ENCODE measurements around the gene TLCD3B.

TLCD3B gene, protein sequence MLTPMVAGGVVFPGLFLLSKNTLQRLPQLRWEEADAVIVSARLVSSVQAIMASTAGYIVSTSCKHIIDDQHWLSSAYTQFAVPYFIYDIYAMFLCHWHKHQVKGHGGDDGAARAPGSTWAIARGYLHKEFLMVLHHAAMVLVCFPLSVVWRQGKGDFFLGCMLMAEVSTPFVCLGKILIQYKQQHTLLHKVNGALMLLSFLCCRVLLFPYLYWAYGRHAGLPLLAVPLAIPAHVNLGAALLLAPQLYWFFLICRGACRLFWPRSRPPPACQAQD

DNA sequence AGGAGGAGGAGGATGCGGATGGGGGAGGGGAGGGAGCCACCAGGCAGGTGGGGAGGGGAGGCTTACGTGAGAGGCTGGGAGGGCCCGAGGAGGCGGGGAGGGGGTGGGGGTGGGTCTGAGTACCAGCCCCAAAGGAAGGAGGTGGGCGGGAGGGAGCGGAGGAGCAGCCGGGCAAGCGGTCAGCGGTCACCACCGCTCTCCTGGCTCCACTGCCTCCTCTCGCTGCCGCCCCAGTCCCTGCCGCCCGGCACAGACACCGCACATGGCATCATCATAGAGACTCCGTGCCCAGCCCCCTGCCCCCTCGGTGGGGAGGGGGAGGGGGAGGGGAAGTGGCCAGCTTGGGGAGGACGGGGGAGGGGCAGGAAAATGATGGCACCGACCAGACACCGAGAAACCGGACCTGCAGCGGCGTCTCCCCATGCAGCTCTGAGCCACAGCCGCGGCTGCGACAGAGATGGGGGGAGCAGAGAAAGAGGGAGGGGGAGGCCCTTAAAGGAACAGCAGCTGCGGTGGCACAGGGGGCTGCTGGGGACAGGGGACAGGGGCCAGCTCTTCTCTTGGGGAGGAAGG is at the start of gene TLCD3B:
Gene TLCD3B (minus strand): TSS at position 431 of the 573 bp plus-strand sequence. CDS start 744 bp downstream, outside the sequence.
- Mint-ChIP-seq H3K36me3 (no peaks in the 10 kb centered on the region), H3K27me3 (peaks cover 21% of the 10 kb centered on the region), H3K9me3 (ENCODE audit: low read depth) (no peaks in the 10 kb centered on the region), H3K4me3 (peak within 1 kb of the TSS; percentile 68), H3K4me1 (ENCODE audit: low read depth) (peaks cover 11% of the 10 kb centered on the region), H3K27ac (no peak within 1 kb of the TSS)

DNA sequence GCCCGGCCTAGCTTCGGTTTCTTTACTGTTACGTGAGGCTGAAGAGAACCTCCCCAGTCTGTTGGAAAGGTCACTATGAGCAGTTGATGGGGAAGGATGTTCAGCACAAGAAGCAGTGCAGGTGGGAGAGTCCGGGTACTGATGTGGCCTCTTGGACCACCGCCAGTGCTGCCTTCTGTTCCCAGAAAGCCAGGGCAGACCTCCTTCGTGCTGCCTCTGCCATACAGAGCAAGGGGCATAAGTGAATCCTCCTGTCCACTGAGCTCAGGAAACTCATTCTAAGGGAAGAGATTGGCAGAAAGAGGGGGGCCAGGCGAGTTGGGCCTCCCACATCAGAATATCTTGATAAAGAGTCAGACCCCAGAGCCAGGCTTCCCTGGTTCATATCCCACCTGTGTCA is 48.4 kb upstream of the TLCD3B start:
- H3K27me3 Mint-ChIP-seq = no peaks in the 10 kb centered on the region
- H3K4me3 Mint-ChIP-seq = no peak overlapping the region
- peaks cover 7% of the 10 kb centered on the region for H3K36me3 Mint-ChIP-seq
- H3K27ac Mint-ChIP-seq = peak overlapping the region; percentile 22
- peaks cover 44% of the 10 kb centered on the region for H3K4me1 Mint-ChIP-seq (ENCODE audit: low read depth)
- H3K9me3 Mint-ChIP-seq (ENCODE audit: low read depth) = no peaks in the 10 kb centered on the region

DNA sequence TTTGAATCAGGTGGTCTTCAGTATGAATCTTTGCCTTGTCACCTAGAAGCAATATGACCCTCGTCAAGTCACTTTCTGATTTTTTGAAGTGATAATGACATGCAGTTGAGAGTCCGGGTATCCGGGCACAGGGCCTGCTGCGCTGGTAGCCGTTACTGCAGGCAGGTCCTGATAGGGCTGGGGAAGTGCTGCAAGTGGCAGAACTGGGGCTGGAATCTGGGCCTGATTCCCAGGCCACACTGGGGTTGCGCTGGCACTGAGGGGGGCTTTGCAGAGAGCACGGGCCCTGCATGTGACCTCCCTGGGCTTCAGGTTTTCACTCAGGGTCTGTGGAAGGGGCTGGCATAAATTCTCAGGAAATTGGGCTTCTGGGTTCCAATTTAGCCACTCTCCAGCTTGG is 47.7 kb upstream of the TLCD3B start:
- H3K36me3 Mint-ChIP-seq = peaks cover 7% of the 10 kb centered on the region
- no peaks in the 10 kb centered on the region for H3K9me3 Mint-ChIP-seq (ENCODE audit: low read depth)
- no peak overlapping the region for H3K4me3 Mint-ChIP-seq
- H3K4me1 Mint-ChIP-seq (ENCODE audit: low read depth) = peaks cover 44% of the 10 kb centered on the region
- H3K27me3 Mint-ChIP-seq = no peaks in the 10 kb centered on the region
- H3K27ac Mint-ChIP-seq = peak overlapping the region; percentile 72

DNA sequence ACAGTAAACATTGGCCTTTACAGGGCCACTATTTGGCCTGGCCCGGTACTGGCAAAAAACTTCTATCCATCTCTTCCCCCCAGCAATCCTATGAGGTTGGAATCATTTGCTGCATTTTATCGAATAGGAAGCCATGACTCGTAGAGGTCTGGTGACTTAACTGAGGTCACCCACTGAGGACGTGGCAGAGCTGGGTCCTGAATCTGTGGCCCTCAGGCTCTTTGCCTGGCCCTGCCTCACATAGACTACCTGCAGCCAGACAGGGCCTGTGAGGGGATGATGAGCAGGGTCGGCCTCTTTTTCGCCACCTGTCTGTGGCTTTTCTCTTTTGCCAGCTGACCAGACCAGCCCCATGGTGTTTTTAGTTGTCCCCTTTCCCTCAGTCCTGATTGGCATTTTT is 46.6 kb upstream of the TLCD3B start:
- H3K4me1 Mint-ChIP-seq (ENCODE audit: low read depth) = peaks cover 40% of the 10 kb centered on the region
- peak overlapping the region; percentile 90 for H3K27ac Mint-ChIP-seq
- H3K36me3 Mint-ChIP-seq = peaks cover 4% of the 10 kb centered on the region
- H3K27me3 Mint-ChIP-seq = no peaks in the 10 kb centered on the region
- H3K9me3 Mint-ChIP-seq (ENCODE audit: low read depth) = no peaks in the 10 kb centered on the region
- peak overlapping the region; percentile 95 for H3K4me3 Mint-ChIP-seq

DNA sequence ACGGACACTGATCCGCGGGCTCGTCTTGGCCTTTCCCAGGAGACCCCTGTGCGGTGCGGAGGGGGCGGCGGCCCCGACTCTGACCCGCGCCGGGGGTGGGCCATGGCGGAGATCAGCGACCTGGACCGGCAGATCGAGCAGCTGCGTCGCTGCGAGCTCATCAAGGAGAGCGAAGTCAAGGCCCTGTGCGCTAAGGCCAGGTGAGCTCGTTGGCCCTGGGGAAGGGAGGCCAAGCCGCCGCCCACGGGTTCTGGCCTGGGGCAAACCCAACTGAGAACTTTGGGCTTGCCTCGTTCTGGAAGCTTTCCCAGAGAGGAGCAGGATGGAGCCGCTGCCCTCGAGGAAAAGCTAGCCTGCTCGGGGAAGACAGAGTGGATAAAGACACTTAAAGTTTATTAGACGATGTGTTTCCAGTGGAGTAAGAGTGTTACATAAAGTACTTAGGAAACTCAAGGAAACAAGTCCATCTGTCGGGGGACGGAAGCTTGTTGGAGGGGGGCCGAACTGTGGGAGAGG is 45.3 kb upstream of the TLCD3B start:
- H3K9me3 Mint-ChIP-seq (ENCODE audit: low read depth) = no peaks in the 10 kb centered on the region
- peaks cover 5% of the 10 kb centered on the region for H3K36me3 Mint-ChIP-seq
- H3K4me3 Mint-ChIP-seq = peak overlapping the region; percentile 95
- H3K27me3 Mint-ChIP-seq = no peaks in the 10 kb centered on the region
- peaks cover 42% of the 10 kb centered on the region for H3K4me1 Mint-ChIP-seq (ENCODE audit: low read depth)
- peak overlapping the region; percentile 90 for H3K27ac Mint-ChIP-seq

DNA sequence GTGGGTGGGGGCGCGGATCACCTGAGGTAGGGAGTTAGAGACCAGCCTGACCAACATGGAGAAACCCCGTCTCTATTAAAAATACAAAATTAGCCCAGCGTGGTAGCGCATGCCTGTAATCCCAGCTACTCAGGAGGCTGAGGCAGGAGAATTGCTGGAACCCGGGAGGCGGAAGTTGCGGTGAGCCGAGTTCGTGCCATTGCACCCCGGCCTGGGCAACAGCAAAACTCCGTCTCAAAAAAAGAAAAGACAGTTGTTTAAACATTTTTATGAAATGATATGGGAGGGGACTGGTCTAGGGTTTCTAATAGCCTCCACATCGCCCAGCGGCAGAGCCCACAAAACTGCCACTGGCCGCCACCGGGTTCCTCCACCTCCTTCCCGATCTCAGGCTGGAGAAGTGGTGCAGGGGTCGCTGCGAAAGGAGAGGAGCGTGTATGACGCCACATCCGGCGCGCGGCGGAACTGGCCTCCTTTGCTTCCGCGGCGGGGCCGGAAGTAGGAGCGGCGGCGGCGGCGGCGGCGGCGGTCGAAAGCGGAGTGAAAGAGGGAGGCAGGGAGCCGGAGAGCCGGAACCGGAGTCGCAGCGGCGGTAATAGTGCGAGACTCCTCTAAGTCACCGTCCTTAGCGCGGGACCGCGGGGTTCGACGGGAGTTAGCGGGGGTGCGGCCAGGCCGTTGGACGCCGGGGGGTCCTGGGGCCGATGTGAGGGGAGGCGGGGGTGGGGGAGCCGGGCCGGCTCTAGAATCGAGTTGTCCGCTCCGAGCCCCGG is 44.6 kb upstream of the TLCD3B start, which contains the start of gene PPP4C:
Gene PPP4C (plus strand): TSS at position 492 of the 773 bp plus-strand sequence. CDS start 384 bp downstream, outside the sequence.
- H3K9me3 Mint-ChIP-seq (ENCODE audit: low read depth) = no peaks in the 10 kb centered on the region
- H3K4me1 Mint-ChIP-seq (ENCODE audit: low read depth) = peaks cover 42% of the 10 kb centered on the region
- H3K36me3 Mint-ChIP-seq = peaks cover 5% of the 10 kb centered on the region

DNA sequence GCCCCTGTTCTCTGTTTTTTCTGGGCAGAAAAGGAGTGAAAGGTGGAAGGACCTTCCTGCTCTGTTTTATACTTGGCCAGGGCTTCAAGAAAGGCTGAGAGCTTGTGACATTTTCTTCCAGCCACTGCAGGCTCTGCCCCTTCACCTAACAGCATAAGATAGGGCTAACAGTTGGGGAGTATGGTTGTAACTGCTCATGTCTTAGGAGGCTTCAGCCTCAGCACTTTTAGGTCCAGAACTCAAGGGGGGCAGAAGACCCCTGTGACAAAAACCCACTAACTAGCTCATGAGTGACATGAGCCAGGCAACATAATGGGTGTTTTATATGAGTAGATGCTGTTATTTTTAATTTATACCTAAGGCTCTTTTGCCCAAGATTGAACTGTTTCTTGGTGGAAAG is 39.4 kb upstream of the TLCD3B start:
- H3K27ac Mint-ChIP-seq = peak overlapping the region; percentile 46
- no peaks in the 10 kb centered on the region for H3K9me3 Mint-ChIP-seq (ENCODE audit: low read depth)
- H3K36me3 Mint-ChIP-seq = peaks cover 2% of the 10 kb centered on the region
- H3K4me3 Mint-ChIP-seq = no peak overlapping the region
- peaks cover 39% of the 10 kb centered on the region for H3K4me1 Mint-ChIP-seq (ENCODE audit: low read depth)
- H3K27me3 Mint-ChIP-seq = no peaks in the 10 kb centered on the region

More for the DNA sequence above, 44.6 kb upstream of the TLCD3B start, which contains the start of gene PPP4C:
- peak within 1 kb of the TSS; percentile 95 for H3K4me3 Mint-ChIP-seq
- peak within 1 kb of the TSS; percentile 91 for H3K27ac Mint-ChIP-seq
- H3K27me3 Mint-ChIP-seq = no peaks in the 10 kb centered on the region

DNA sequence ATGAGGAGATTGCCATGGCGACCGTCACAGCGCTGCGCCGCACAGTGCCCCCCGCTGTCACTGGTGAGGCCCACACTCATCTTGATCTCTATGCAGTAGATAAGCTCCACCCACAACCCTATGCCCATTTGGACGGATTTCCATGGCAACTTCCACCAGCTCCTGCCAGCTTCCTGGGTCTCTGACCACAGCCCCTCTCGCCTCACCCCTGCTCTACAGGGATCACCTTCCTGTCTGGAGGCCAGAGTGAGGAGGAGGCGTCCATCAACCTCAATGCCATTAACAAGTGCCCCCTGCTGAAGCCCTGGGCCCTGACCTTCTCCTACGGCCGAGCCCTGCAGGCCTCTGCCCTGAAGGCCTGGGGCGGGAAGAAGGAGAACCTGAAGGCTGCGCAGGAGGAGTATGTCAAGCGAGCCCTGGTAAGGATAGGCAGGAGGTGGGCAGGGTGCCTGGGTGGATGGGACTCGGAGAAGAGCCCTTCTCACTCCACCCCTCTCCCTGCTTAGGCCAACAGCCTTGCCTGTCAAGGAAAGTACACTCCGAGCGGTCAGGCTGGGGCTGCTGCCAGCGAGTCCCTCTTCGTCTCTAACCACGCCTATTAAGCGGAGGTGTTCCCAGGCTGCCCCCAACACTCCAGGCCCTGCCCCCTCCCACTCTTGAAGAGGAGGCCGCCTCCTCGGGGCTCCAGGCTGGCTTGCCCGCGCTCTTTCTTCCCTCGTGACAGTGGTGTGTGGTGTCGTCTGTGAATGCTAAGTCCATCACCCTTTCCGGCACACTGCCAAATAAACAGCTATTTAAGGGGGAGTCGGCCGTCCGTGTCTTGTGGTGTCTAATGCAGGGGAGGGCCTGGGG is 38.8 kb upstream of the TLCD3B start:
- Mint-ChIP-seq H3K4me3 (peak overlapping the region; percentile 27), H3K27me3 (no peaks in the 10 kb centered on the region), H3K27ac (peak overlapping the region; percentile 50), H3K36me3 (peaks cover 2% of the 10 kb centered on the region), H3K4me1 (ENCODE audit: low read depth) (peaks cover 36% of the 10 kb centered on the region), H3K9me3 (ENCODE audit: low read depth) (no peaks in the 10 kb centered on the region)

DNA sequence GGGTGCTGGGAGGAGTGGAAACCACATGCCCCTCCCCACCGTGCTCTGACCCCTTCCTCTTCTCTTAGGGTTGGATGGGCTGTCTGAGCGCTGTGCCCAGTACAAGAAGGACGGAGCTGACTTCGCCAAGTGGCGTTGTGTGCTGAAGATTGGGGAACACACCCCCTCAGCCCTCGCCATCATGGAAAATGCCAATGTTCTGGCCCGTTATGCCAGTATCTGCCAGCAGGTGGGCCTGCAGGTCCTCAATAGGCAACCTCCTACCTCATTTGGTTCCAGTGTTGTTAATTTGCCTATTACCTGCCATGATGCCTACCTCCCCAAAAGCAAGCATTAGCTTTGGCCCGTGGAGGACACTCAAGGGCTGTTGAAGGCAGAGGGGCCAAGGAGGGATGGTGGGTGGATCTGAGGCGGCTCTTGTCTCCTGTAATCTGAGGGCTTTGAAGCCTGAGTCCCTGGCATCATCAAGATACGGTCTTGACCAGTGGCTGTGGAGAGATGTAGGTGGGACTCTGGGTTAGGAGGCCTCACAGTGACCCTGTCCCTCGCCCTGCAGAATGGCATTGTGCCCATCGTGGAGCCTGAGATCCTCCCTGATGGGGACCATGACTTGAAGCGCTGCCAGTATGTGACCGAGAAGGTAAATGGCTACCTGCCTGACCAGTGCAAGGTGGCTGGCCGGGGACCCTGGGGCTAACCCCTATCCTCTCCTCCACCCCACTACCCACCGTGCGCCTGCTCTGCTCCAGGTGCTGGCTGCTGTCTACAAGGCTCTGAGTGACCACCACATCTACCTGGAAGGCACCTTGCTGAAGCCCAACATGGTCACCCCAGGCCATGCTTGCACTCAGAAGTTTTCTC is 37.9 kb upstream of the TLCD3B start:
- H3K27me3 Mint-ChIP-seq = no peaks in the 10 kb centered on the region
- H3K4me3 Mint-ChIP-seq = peak overlapping the region; percentile 77
- H3K36me3 Mint-ChIP-seq = peaks cover 2% of the 10 kb centered on the region
- H3K27ac Mint-ChIP-seq = peak overlapping the region; percentile 90
- no peaks in the 10 kb centered on the region for H3K9me3 Mint-ChIP-seq (ENCODE audit: low read depth)
- peaks cover 35% of the 10 kb centered on the region for H3K4me1 Mint-ChIP-seq (ENCODE audit: low read depth)

DNA sequence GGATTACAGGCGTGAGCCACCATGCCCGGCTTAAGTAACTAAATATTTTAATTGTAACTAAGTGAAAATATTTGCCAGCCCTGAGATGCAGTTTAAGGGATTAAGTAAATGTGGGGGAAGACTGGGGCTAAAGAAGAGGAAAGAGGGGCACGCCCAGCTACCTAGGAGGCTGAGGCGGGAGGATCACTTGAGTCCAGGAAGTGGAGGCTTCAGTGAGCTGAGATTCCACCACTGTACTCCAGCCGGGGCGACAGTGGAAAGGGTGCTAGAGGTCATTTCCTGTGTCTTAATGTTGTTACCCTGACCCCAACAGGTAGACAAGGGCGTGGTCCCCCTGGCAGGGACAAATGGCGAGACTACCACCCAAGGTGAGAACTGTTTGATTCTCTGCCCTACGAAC is 37.3 kb upstream of the TLCD3B start:
- Mint-ChIP-seq H3K9me3 (ENCODE audit: low read depth) (no peaks in the 10 kb centered on the region), H3K27me3 (no peaks in the 10 kb centered on the region), H3K4me3 (peak overlapping the region; percentile 77), H3K27ac (peak overlapping the region; percentile 90), H3K4me1 (ENCODE audit: low read depth) (peaks cover 40% of the 10 kb centered on the region), H3K36me3 (peaks cover 2% of the 10 kb centered on the region)

DNA sequence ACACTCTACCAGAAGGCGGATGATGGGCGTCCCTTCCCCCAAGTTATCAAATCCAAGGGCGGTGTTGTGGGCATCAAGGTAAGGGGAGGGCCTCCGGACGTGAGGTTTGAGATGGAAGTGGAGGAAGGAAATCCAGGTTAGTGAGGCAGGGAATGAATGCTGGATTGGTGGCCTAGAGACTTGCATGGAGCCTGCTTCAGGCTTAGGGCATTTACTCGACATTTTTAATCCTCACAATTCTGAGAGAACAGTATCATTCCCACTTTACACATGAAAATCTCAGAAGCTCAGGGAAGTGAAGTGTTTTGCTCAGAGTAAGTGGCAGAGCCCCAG is 36.5 kb upstream of the TLCD3B start:
- Mint-ChIP-seq H3K36me3 (peaks cover 2% of the 10 kb centered on the region), H3K4me3 (peak overlapping the region; percentile 100), H3K27ac (peak overlapping the region; percentile 97), H3K27me3 (no peaks in the 10 kb centered on the region), H3K4me1 (ENCODE audit: low read depth) (peaks cover 40% of the 10 kb centered on the region), H3K9me3 (ENCODE audit: low read depth) (no peaks in the 10 kb centered on the region)

DNA sequence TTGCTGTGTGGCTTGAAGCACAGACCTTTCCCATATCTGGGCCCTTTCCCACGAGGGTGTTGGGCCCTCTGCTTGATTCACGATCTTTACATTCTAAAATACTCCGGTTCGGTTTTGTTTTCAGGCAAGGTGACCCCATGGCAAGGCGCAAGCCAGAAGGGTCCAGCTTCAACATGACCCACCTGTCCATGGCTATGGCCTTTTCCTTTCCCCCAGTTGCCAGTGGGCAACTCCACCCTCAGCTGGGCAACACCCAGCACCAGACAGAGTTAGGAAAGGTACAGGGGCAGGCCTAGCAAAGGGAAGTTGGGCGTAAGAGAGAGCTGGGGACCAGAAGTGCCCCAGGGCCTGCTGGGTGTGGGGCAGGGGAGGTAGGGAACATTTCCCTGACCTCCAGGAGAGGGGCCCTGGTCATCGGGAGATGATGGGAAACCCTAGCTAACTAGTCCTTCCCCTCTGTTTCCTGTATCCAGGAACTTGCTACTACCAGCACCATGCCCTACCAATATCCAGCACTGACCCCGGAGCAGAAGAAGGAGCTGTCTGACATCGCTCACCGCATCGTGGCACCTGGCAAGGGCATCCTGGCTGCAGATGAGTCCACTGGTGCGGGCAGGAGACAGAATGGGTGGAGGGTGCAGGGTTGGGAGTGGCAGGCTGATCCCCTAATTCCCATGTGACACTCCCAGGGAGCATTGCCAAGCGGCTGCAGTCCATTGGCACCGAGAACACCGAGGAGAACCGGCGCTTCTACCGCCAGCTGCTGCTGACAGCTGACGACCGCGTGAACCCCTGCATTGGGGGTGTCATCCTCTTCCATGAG is 35.9 kb upstream of the TLCD3B start:
- H3K27me3 Mint-ChIP-seq = no peaks in the 10 kb centered on the region
- peak overlapping the region; percentile 97 for H3K27ac Mint-ChIP-seq
- no peaks in the 10 kb centered on the region for H3K36me3 Mint-ChIP-seq
- H3K9me3 Mint-ChIP-seq (ENCODE audit: low read depth) = no peaks in the 10 kb centered on the region
- peaks cover 38% of the 10 kb centered on the region for H3K4me1 Mint-ChIP-seq (ENCODE audit: low read depth)
- H3K4me3 Mint-ChIP-seq = peak overlapping the region; percentile 100
